Measurements from ENCODE around the gene STRN.
"Not testable (repeated sequence)": the region's sequence is repeated elsewhere in the genome, so short reads cannot be mapped to it uniquely, and the experiment has no call there.

STRN gene

GRCh38 chr2:36922629-36923028 lies 43.7 kb downstream of the STRN start:
- not testable (repeated sequence) for H4K20me1 ChIP-seq (ENCODE audit: insufficient read depth, low read length); H3K36me3 ChIP-seq (replicated peaks; ENCODE audit: low read depth, low read length); H3K27me3 ChIP-seq (ENCODE audit: low read depth, low read length); H3K9ac ChIP-seq (ENCODE audit: low read length); H3K9me3 ChIP-seq (ENCODE audit: insufficient read depth, low read length); H3K27ac ChIP-seq (ENCODE audit: low read length); H2AFZ ChIP-seq (ENCODE audit: low read depth, low read length); H3K79me2 ChIP-seq (ENCODE audit: low read length); H3K4me3 ChIP-seq (ENCODE audit: low read length); H3K4me2 ChIP-seq (ENCODE audit: low read length); H3K4me1 ChIP-seq (ENCODE audit: low read length)

GRCh38 chr2:36921984-36922383 lies 44.4 kb downstream of the STRN start:
- Histone ChIP-seq H3K4me2 (ENCODE audit: low read length) (no peak overlapping the region), H2AFZ (ENCODE audit: low read depth, low read length) (no peak overlapping the region), H3K27ac (ENCODE audit: low read length) (no peak overlapping the region), H3K4me3 (ENCODE audit: low read length) (no peak overlapping the region), H3K9me3 (ENCODE audit: insufficient read depth, low read length) (no peaks in the 10 kb centered on the region), H3K9ac (ENCODE audit: low read length) (no peak overlapping the region), H3K4me1 (ENCODE audit: low read length) (peaks cover 4% of the 10 kb centered on the region), H3K36me3 (replicated peaks; ENCODE audit: low read depth, low read length) (no peaks in the 10 kb centered on the region), H3K79me2 (ENCODE audit: low read length) (no peaks in the 10 kb centered on the region), H4K20me1 (ENCODE audit: insufficient read depth, low read length) (no peaks in the 10 kb centered on the region), H3K27me3 (ENCODE audit: low read depth, low read length) (no peaks in the 10 kb centered on the region)
- TF ChIP-seq EZH2phosphoT487 (IDR thresholded peaks at IDR 0.05; ENCODE audit: low read depth) (no peak), CTCF (IDR thresholded peaks at IDR 0.05; ENCODE audit: low read depth, low read length) (no peak)

- no peaks in the 10 kb centered on the region for H4K20me1 ChIP-seq (ENCODE audit: insufficient read depth, low read length)
- no peaks in the 10 kb centered on the region for H3K27me3 ChIP-seq (ENCODE audit: low read depth, low read length)
- H3K9me3 ChIP-seq (ENCODE audit: insufficient read depth, low read length): no peaks in the 10 kb centered on the region
- H2AFZ ChIP-seq (ENCODE audit: low read depth, low read length): no peak overlapping the region
- H3K36me3 ChIP-seq (replicated peaks; ENCODE audit: low read depth, low read length): no peaks in the 10 kb centered on the region
- H3K4me1 ChIP-seq (ENCODE audit: low read length): peaks cover 8% of the 10 kb centered on the region
- no peak overlapping the region for H3K4me3 ChIP-seq (ENCODE audit: low read length)
- no peaks in the 10 kb centered on the region for H3K79me2 ChIP-seq (ENCODE audit: low read length)
- no peak overlapping the region for H3K9ac ChIP-seq (ENCODE audit: low read length)
- H3K27ac ChIP-seq (ENCODE audit: low read length): no peak overlapping the region
- H3K4me2 ChIP-seq (ENCODE audit: low read length): no peak overlapping the region
- no peak for TF ChIP-seq EZH2phosphoT487 (IDR thresholded peaks at IDR 0.05; ENCODE audit: low read depth)
- TF ChIP-seq CTCF (IDR thresholded peaks at IDR 0.05; ENCODE audit: low read depth, low read length): no peak
Observed at GRCh38 chr2:36919041-36919837, 47.1 kb downstream of the STRN start.

GRCh38 chr2:36918307-36918706 lies 48.0 kb downstream of the STRN start:
- TF ChIP-seq CTCF (IDR thresholded peaks at IDR 0.05; ENCODE audit: low read depth, low read length) (0 out of 2 replicates have a peak, but pooled peaks have one; percentile 7), EZH2phosphoT487 (IDR thresholded peaks at IDR 0.05; ENCODE audit: low read depth) (no peak)
- Histone ChIP-seq H3K27ac (ENCODE audit: low read length) (no peak overlapping the region), H3K9me3 (ENCODE audit: insufficient read depth, low read length) (no peaks in the 10 kb centered on the region), H2AFZ (ENCODE audit: low read depth, low read length) (no peak overlapping the region), H3K4me1 (ENCODE audit: low read length) (peaks cover 8% of the 10 kb centered on the region), H3K4me2 (ENCODE audit: low read length) (no peak overlapping the region), H4K20me1 (ENCODE audit: insufficient read depth, low read length) (no peaks in the 10 kb centered on the region), H3K9ac (ENCODE audit: low read length) (no peak overlapping the region), H3K36me3 (replicated peaks; ENCODE audit: low read depth, low read length) (no peaks in the 10 kb centered on the region), H3K27me3 (ENCODE audit: low read depth, low read length) (no peaks in the 10 kb centered on the region), H3K4me3 (ENCODE audit: low read length) (no peak overlapping the region), H3K79me2 (ENCODE audit: low read length) (no peaks in the 10 kb centered on the region)
